Measurements from ENCODE around the gene PIK3R5.

PIK3R5 gene

GRCh38 chr17:8841844-8842243 lies 123.7 kb downstream of the PIK3R5 start:
- no peaks in the 10 kb centered on the region for H3K79me1 ChIP-seq (ENCODE audit: low read length)
- no peak for DNase-seq
- H4K5ac ChIP-seq (ENCODE audit: low read length): no peak overlapping the region
- no peak overlapping the region for H2BK5ac ChIP-seq (ENCODE audit: low read length)
- no peak overlapping the region for H3K23ac ChIP-seq (ENCODE audit: low read length)
- H2BK15ac ChIP-seq (replicated peaks; ENCODE audit: low read depth): no peak overlapping the region
- H2AK5ac ChIP-seq (ENCODE audit: low read length): no peak overlapping the region
- H3K27ac ChIP-seq (ENCODE audit: low read depth, low read length): no peak overlapping the region
- H3K27me3 ChIP-seq (ENCODE audit: insufficient read depth, low read length, poor library complexity): no peaks in the 10 kb centered on the region
- H3K4me2 ChIP-seq (ENCODE audit: low read length): no peak overlapping the region
- H4K8ac ChIP-seq (ENCODE audit: low read depth, low read length): no peak overlapping the region
- peaks cover 1% of the 10 kb centered on the region for H3K4me1 ChIP-seq (ENCODE audit: control insufficient read depth, low read depth, low read length)
- no peak overlapping the region for H3K9ac ChIP-seq (ENCODE audit: low read length)
- no peak overlapping the region for H2BK120ac ChIP-seq (ENCODE audit: low read depth, low read length)
- no peaks in the 10 kb centered on the region for H3K79me2 ChIP-seq (ENCODE audit: control insufficient read depth, insufficient read depth, low read length)
- no peak overlapping the region for H3K56ac ChIP-seq (ENCODE audit: low read length)
- H3K36me3 ChIP-seq (ENCODE audit: control insufficient read depth, insufficient read depth, low read length): no peaks in the 10 kb centered on the region
- WGBS (ENCODE audit: extremely low coverage, insufficient coverage, low lambda C conversion rate): no CpG with 5 or more reads among the region's 4 CpGs
- H3K4me3 ChIP-seq (ENCODE audit: low read length): no peak overlapping the region
- H3K18ac ChIP-seq (ENCODE audit: low read length): no peak overlapping the region
- no peak overlapping the region for H3K4ac ChIP-seq (ENCODE audit: low read depth, low read length)

- Histone ChIP-seq H3K9ac (ENCODE audit: low read length) (no peak overlapping the region), H4K8ac (ENCODE audit: low read depth, low read length) (no peak overlapping the region), H3K56ac (ENCODE audit: low read length) (no peak overlapping the region), H3K4me2 (ENCODE audit: low read length) (no peak overlapping the region), H3K4ac (ENCODE audit: low read depth, low read length) (no peak overlapping the region), H3K23ac (ENCODE audit: low read length) (no peak overlapping the region), H2AK5ac (ENCODE audit: low read length) (no peak overlapping the region), H3K4me1 (ENCODE audit: control insufficient read depth, low read depth, low read length) (no peaks in the 10 kb centered on the region), H3K18ac (ENCODE audit: low read length) (no peak overlapping the region), H3K27me3 (ENCODE audit: insufficient read depth, low read length, poor library complexity) (no peaks in the 10 kb centered on the region), H3K79me2 (ENCODE audit: control insufficient read depth, insufficient read depth, low read length) (no peaks in the 10 kb centered on the region), H2BK15ac (replicated peaks; ENCODE audit: low read depth) (no peak overlapping the region), H3K4me3 (ENCODE audit: low read length) (no peak overlapping the region), H2BK5ac (ENCODE audit: low read length) (no peak overlapping the region), H2BK120ac (ENCODE audit: low read depth, low read length) (no peak overlapping the region), H3K79me1 (ENCODE audit: low read length) (no peaks in the 10 kb centered on the region), H3K36me3 (ENCODE audit: control insufficient read depth, insufficient read depth, low read length) (no peaks in the 10 kb centered on the region), H4K5ac (ENCODE audit: low read length) (no peak overlapping the region), H3K27ac (ENCODE audit: low read depth, low read length) (no peak overlapping the region)
- DNase-seq: no peak
- WGBS (ENCODE audit: extremely low coverage, insufficient coverage, low lambda C conversion rate): no CpG with 5 or more reads among the region's 11 CpGs
Observed at GRCh38 chr17:8839410-8839935, 126.0 kb downstream of the PIK3R5 start.

- Histone ChIP-seq H3K27me3 (ENCODE audit: insufficient read depth, low read length, poor library complexity) (no peaks in the 10 kb centered on the region), H2BK5ac (ENCODE audit: low read length) (no peak overlapping the region), H2AK5ac (ENCODE audit: low read length) (no peak overlapping the region), H3K27ac (ENCODE audit: low read depth, low read length) (no peak overlapping the region), H3K9ac (ENCODE audit: low read length) (no peak overlapping the region), H2BK15ac (replicated peaks; ENCODE audit: low read depth) (no peak overlapping the region), H3K79me1 (ENCODE audit: low read length) (no peaks in the 10 kb centered on the region), H3K18ac (ENCODE audit: low read length) (no peak overlapping the region), H3K79me2 (ENCODE audit: control insufficient read depth, insufficient read depth, low read length) (no peaks in the 10 kb centered on the region), H3K56ac (ENCODE audit: low read length) (no peak overlapping the region), H3K36me3 (ENCODE audit: control insufficient read depth, insufficient read depth, low read length) (no peaks in the 10 kb centered on the region), H2BK120ac (ENCODE audit: low read depth, low read length) (no peak overlapping the region), H4K8ac (ENCODE audit: low read depth, low read length) (no peak overlapping the region), H3K4ac (ENCODE audit: low read depth, low read length) (no peak overlapping the region), H3K4me3 (ENCODE audit: low read length) (no peak overlapping the region), H4K5ac (ENCODE audit: low read length) (no peak overlapping the region), H3K4me2 (ENCODE audit: low read length) (no peak overlapping the region), H3K23ac (ENCODE audit: low read length) (no peak overlapping the region), H3K4me1 (ENCODE audit: control insufficient read depth, low read depth, low read length) (no peaks in the 10 kb centered on the region)
- whole genome bisulfite sequencing (ENCODE audit: extremely low coverage, insufficient coverage, low lambda C conversion rate): no CpG with 5 or more reads among the region's 12 CpGs
- DNase-seq: no peak
Observed at GRCh38 chr17:8838551-8839095, 126.9 kb downstream of the PIK3R5 start.

- H3K9ac ChIP-seq (ENCODE audit: low read length): no peak overlapping the region
- no peak overlapping the region for H3K23ac ChIP-seq (ENCODE audit: low read length)
- no CpG with 5 or more reads among the region's 8 CpGs for WGBS (ENCODE audit: extremely low coverage, insufficient coverage, low lambda C conversion rate)
- no peaks in the 10 kb centered on the region for H3K79me2 ChIP-seq (ENCODE audit: control insufficient read depth, insufficient read depth, low read length)
- H3K56ac ChIP-seq (ENCODE audit: low read length): no peak overlapping the region
- no peak overlapping the region for H2BK5ac ChIP-seq (ENCODE audit: low read length)
- H3K27ac ChIP-seq (ENCODE audit: low read depth, low read length): no peak overlapping the region
- no peak for DNase-seq
- no peak overlapping the region for H3K4me3 ChIP-seq (ENCODE audit: low read length)
- H2BK15ac ChIP-seq (replicated peaks; ENCODE audit: low read depth): no peak overlapping the region
- H3K18ac ChIP-seq (ENCODE audit: low read length): no peak overlapping the region
- no peaks in the 10 kb centered on the region for H3K4me1 ChIP-seq (ENCODE audit: control insufficient read depth, low read depth, low read length)
- H4K8ac ChIP-seq (ENCODE audit: low read depth, low read length): no peak overlapping the region
- H3K36me3 ChIP-seq (ENCODE audit: control insufficient read depth, insufficient read depth, low read length): no peaks in the 10 kb centered on the region
- no peak overlapping the region for H3K4ac ChIP-seq (ENCODE audit: low read depth, low read length)
- peak overlapping the region; percentile 67 for H2AK5ac ChIP-seq (ENCODE audit: low read length)
- H2BK120ac ChIP-seq (ENCODE audit: low read depth, low read length): no peak overlapping the region
- H3K79me1 ChIP-seq (ENCODE audit: low read length): no peaks in the 10 kb centered on the region
- H3K4me2 ChIP-seq (ENCODE audit: low read length): no peak overlapping the region
- H3K27me3 ChIP-seq (ENCODE audit: insufficient read depth, low read length, poor library complexity): no peaks in the 10 kb centered on the region
- H4K5ac ChIP-seq (ENCODE audit: low read length): no peak overlapping the region
Observed at GRCh38 chr17:8837563-8838075, 127.9 kb downstream of the PIK3R5 start.

- Histone ChIP-seq H3K18ac (ENCODE audit: low read length) (no peak overlapping the region), H3K23ac (ENCODE audit: low read length) (no peak overlapping the region), H3K4me1 (ENCODE audit: control insufficient read depth, low read depth, low read length) (no peaks in the 10 kb centered on the region), H3K4me3 (ENCODE audit: low read length) (no peak overlapping the region), H4K5ac (ENCODE audit: low read length) (no peak overlapping the region), H3K4me2 (ENCODE audit: low read length) (no peak overlapping the region), H2BK120ac (ENCODE audit: low read depth, low read length) (no peak overlapping the region), H2AK5ac (ENCODE audit: low read length) (no peak overlapping the region), H2BK15ac (replicated peaks; ENCODE audit: low read depth) (no peak overlapping the region), H2BK5ac (ENCODE audit: low read length) (no peak overlapping the region), H4K8ac (ENCODE audit: low read depth, low read length) (no peak overlapping the region), H3K27me3 (ENCODE audit: insufficient read depth, low read length, poor library complexity) (no peaks in the 10 kb centered on the region), H3K27ac (ENCODE audit: low read depth, low read length) (no peak overlapping the region), H3K79me2 (ENCODE audit: control insufficient read depth, insufficient read depth, low read length) (no peaks in the 10 kb centered on the region), H3K9ac (ENCODE audit: low read length) (no peak overlapping the region), H3K4ac (ENCODE audit: low read depth, low read length) (no peak overlapping the region), H3K79me1 (ENCODE audit: low read length) (no peaks in the 10 kb centered on the region), H3K36me3 (ENCODE audit: control insufficient read depth, insufficient read depth, low read length) (no peaks in the 10 kb centered on the region), H3K56ac (ENCODE audit: low read length) (peak overlapping the region; percentile 25)
- no peak for DNase-seq
- WGBS (ENCODE audit: extremely low coverage, insufficient coverage, low lambda C conversion rate): no CpG with 5 or more reads among the region's 15 CpGs
Observed at GRCh38 chr17:8836821-8837562, 128.5 kb downstream of the PIK3R5 start.
